Measurements from ENCODE around the gene GCAT.

GRCh38 chr22:37784829-37785495 lies 22.8 kb upstream of the GCAT start:
- TF ChIP-seq CTCF (IDR thresholded peaks at IDR 0.05) (no peak), POLR2A (IDR thresholded peaks at IDR 0.05) (no peak)
